ENCODE results near the gene SNTB2. TPM values are rescaled to one million over a fixed set of nuclear protein-coding genes. Genes with fewer than 3 reads are reported as not detected.

SNTB2 gene
- total and polyA plus RNA-seq, 2 donors (not counting 1 experiment from before 2014, with no cell fraction given): 51.8 to 63.3 TPM

GRCh38 chr16:69319381-69319780 lies 132.4 kb downstream of the SNTB2 start:
- Histone ChIP-seq H3K27me3 (ENCODE audit: control insufficient read depth, insufficient read depth, low read length) (no peaks in the 10 kb centered on the region), H2AFZ (ENCODE audit: low read length) (no peak overlapping the region), H3K4me1 (ENCODE audit: control insufficient read depth, extremely low read depth, insufficient read depth, low read length) (no peaks in the 10 kb centered on the region), H3K4me2 (ENCODE audit: extremely low read depth, insufficient read depth, low read length) (no peak overlapping the region), H3K79me2 (ENCODE audit: control insufficient read depth, insufficient read depth, low read length) (peaks cover 26% of the 10 kb centered on the region), H3K4me3 (replicated peaks in 1 of 4; ENCODE audit: control extremely low read depth in 1 of 4, insufficient read depth in 1 of 4, low read depth in 3 of 4, low read length in 4 of 4) (no peak overlapping the region), H4K20me1 (ENCODE audit: control insufficient read depth, extremely low read depth, insufficient read depth, low read length) (no peaks in the 10 kb centered on the region), H3K9me3 (ENCODE audit: control insufficient read depth, insufficient read depth, low read depth, low read length) (no peaks in the 10 kb centered on the region), H3K27ac (ENCODE audit: insufficient read depth, low read length) (no peak overlapping the region), H3K36me3 (ENCODE audit: control insufficient read depth, insufficient read depth, low read length) (peaks cover 52% of the 10 kb centered on the region), H3K9ac (ENCODE audit: insufficient read depth, low read length) (no peak overlapping the region)
- DNase-seq (ENCODE audit: low read depth in 2 of 2): no peak
- TF ChIP-seq CTCF (conservative IDR thresholded peaks at IDR 0.05 in 1 of 2, IDR thresholded peaks at IDR 0.05 in 1 of 2; ENCODE audit: low read depth in 1 of 2, low read length in 2 of 2): no peak
- TF ChIP-seq EZH2 (IDR thresholded peaks at IDR 0.05; ENCODE audit: low read length, missing control alignments): no peak

GRCh38 chr16:69319826-69320739 lies 133.1 kb downstream of the SNTB2 start:
- Histone ChIP-seq H3K9me3 (ENCODE audit: control insufficient read depth, insufficient read depth, low read depth, low read length) (no peaks in the 10 kb centered on the region), H3K4me1 (ENCODE audit: control insufficient read depth, extremely low read depth, insufficient read depth, low read length) (no peaks in the 10 kb centered on the region), H3K79me2 (ENCODE audit: control insufficient read depth, insufficient read depth, low read length) (peaks cover 26% of the 10 kb centered on the region), H2AFZ (ENCODE audit: low read length) (no peak overlapping the region), H3K36me3 (ENCODE audit: control insufficient read depth, insufficient read depth, low read length) (peaks cover 53% of the 10 kb centered on the region), H3K9ac (ENCODE audit: insufficient read depth, low read length) (no peak overlapping the region), H3K4me2 (ENCODE audit: extremely low read depth, insufficient read depth, low read length) (no peak overlapping the region), H3K4me3 (replicated peaks in 1 of 4; ENCODE audit: control extremely low read depth in 1 of 4, insufficient read depth in 1 of 4, low read depth in 3 of 4, low read length in 4 of 4) (no peak overlapping the region), H4K20me1 (ENCODE audit: control insufficient read depth, extremely low read depth, insufficient read depth, low read length) (no peaks in the 10 kb centered on the region), H3K27ac (ENCODE audit: insufficient read depth, low read length) (no peak overlapping the region), H3K27me3 (ENCODE audit: control insufficient read depth, insufficient read depth, low read length) (no peaks in the 10 kb centered on the region)
- DNase-seq (ENCODE audit: low read depth in 2 of 2): no peak
- no peak for TF ChIP-seq EZH2 (IDR thresholded peaks at IDR 0.05; ENCODE audit: low read length, missing control alignments)

- no peak overlapping the region for H3K27ac ChIP-seq (ENCODE audit: insufficient read depth, low read length)
- no peaks in the 10 kb centered on the region for H3K4me1 ChIP-seq (ENCODE audit: control insufficient read depth, extremely low read depth, insufficient read depth, low read length)
- H3K79me2 ChIP-seq (ENCODE audit: control insufficient read depth, insufficient read depth, low read length): peaks cover 26% of the 10 kb centered on the region
- H2AFZ ChIP-seq (ENCODE audit: low read length): no peak overlapping the region
- DNase-seq (ENCODE audit: low read depth in 2 of 2): no peak
- H3K4me3 ChIP-seq (replicated peaks in 1 of 4; ENCODE audit: control extremely low read depth in 1 of 4, insufficient read depth in 1 of 4, low read depth in 3 of 4, low read length in 4 of 4): no peak overlapping the region
- TF ChIP-seq CTCF (conservative IDR thresholded peaks at IDR 0.05 in 1 of 2, IDR thresholded peaks at IDR 0.05 in 1 of 2; ENCODE audit: low read depth in 1 of 2, low read length in 2 of 2) (no peak), EZH2 (IDR thresholded peaks at IDR 0.05; ENCODE audit: low read length, missing control alignments) (no peak)
- no peak overlapping the region for H3K4me2 ChIP-seq (ENCODE audit: extremely low read depth, insufficient read depth, low read length)
- H3K9me3 ChIP-seq (ENCODE audit: control insufficient read depth, insufficient read depth, low read depth, low read length): no peaks in the 10 kb centered on the region
- no peaks in the 10 kb centered on the region for H4K20me1 ChIP-seq (ENCODE audit: control insufficient read depth, extremely low read depth, insufficient read depth, low read length)
- peaks cover 53% of the 10 kb centered on the region for H3K36me3 ChIP-seq (ENCODE audit: control insufficient read depth, insufficient read depth, low read length)
- no peak overlapping the region for H3K9ac ChIP-seq (ENCODE audit: insufficient read depth, low read length)
- no peaks in the 10 kb centered on the region for H3K27me3 ChIP-seq (ENCODE audit: control insufficient read depth, insufficient read depth, low read length)
These were observed 133.7 kb downstream of the SNTB2 start for GRCh38 chr16:69320740-69321073.
